Fibroblast of lung (primary cell): ENCODE data around the gene CDC123.

ENCODE experiments used
- EZH2 ChIP-seq: IDR thresholded peaks from 2 replicates; pipeline ENCODE4 v1.5.1; 2012; ENCODE audit warnings: low read length, control low read depth, mild to moderate bottlenecking; ENCODE audit errors: missing control alignments
- TF ChIP-seq, protein P1 (sequence below), 2 donors: IDR thresholded peaks in 1 of 2; conservative IDR thresholded peaks in 1 of 2; 1 replicate in 1 of 2; 2 replicates in 1 of 2; pipeline ENCODE4 v1.5.1; 2011 to 2012; ENCODE audit warnings: low read length in 2 of 2, control low read depth in 1 of 2, inconsistent platforms in 1 of 2, low read depth in 1 of 2, mild to moderate bottlenecking in 1 of 2

DNA sequence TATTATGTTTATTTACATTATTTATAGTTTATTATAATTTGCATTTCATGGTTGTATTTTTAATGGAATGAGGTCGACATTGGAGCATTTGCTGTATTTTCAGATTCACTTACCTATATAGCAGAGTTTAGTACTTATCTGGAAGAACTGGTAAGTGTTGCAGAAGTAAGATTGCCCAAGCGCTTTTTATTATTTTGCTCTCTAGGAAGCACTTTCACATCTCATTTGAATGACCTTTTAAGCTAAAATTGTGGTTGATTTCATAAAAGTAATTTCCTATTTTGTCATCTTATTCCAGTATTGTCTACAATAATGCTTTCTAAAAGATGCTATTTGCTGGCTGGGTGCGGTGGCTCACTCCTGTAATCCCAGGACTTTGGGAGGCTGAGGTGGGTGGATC lies 37.9 kb upstream of the CDC123 start:
- TF ChIP-seq, protein P1, sequence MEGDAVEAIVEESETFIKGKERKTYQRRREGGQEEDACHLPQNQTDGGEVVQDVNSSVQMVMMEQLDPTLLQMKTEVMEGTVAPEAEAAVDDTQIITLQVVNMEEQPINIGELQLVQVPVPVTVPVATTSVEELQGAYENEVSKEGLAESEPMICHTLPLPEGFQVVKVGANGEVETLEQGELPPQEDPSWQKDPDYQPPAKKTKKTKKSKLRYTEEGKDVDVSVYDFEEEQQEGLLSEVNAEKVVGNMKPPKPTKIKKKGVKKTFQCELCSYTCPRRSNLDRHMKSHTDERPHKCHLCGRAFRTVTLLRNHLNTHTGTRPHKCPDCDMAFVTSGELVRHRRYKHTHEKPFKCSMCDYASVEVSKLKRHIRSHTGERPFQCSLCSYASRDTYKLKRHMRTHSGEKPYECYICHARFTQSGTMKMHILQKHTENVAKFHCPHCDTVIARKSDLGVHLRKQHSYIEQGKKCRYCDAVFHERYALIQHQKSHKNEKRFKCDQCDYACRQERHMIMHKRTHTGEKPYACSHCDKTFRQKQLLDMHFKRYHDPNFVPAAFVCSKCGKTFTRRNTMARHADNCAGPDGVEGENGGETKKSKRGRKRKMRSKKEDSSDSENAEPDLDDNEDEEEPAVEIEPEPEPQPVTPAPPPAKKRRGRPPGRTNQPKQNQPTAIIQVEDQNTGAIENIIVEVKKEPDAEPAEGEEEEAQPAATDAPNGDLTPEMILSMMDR (conservative IDR thresholded peaks at IDR 0.05 in 1 of 2, IDR thresholded peaks at IDR 0.05 in 1 of 2; ENCODE audit: low read depth in 1 of 2, low read length in 2 of 2), result no peak
- TF ChIP-seq EZH2, result no peak
